IMR-90 (cell line): ENCODE results near the gene ALDOA. TPM values are rescaled to one million over a fixed set of nuclear protein-coding genes. Genes with fewer than 3 reads are reported as not detected.
A peak's percentile ranks its signal among the peaks of the same experiment; 100 is the strongest.

Experiments used
- ATAC-seq: fragments of 200-7000 bp; cut with Tn5 transposase; 2 replicates; pipeline ENCODE4 v1.9.1; 2020; ENCODE audit warnings: low read depth, mild to moderate bottlenecking, moderate library complexity
- BruUV-seq: library from RNA; stranded (reverse); fragments of 400-500 nt; replicated peaks from 2 replicates; lab custom pipeline; 2021; lab: Mats Ljungman, UMichigan
- CTCF ChIA-PET: fragments of 300-600 bp; formaldehyde crosslinking; extraction: SDS; loops from one replicate; lab custom pipeline; 2021; ENCODE audit warnings: antibody characterized with exemption; lab: Yijun Ruan, JAX
- POLR2A ChIA-PET: fragments of 300-600 bp; sonication (Branson Sonifier 250); formaldehyde crosslinking; loops from one replicate; lab custom pipeline; 2022; ENCODE audit warnings: antibody characterized with exemption; ENCODE audit not compliant: unreplicated experiment; lab: Charles Lee
- DNase-seq: peaks from one replicate; pipeline ENCODE4 v3.0.0; 2013
- H2AFZ ChIP-seq: replicated peaks from 2 replicates; pipeline ENCODE3; 2013; ENCODE audit warnings: low read length, mild to moderate bottlenecking; ENCODE audit not compliant: poor library complexity
- H2AK5ac ChIP-seq: 2 replicates; pipeline ENCODE4 v1.6.1; 2013; ENCODE audit warnings: low read depth, low read length, inconsistent platforms
- H2AK9ac ChIP-seq: replicated peaks from 2 replicates; pipeline ENCODE3; 2013; ENCODE audit warnings: mild to moderate bottlenecking, low read depth, low read length, moderate library complexity; ENCODE audit not compliant: poor library complexity
- H2BK120ac ChIP-seq: 2 replicates; pipeline ENCODE4 v1.6.1; 2013; ENCODE audit warnings: low read depth, low read length, inconsistent platforms
- H2BK15ac ChIP-seq: 3 replicates; pipeline ENCODE4 v1.6.1; 2013; ENCODE audit warnings: low read depth, low read length, inconsistent platforms
- H2BK20ac ChIP-seq: 2 replicates; pipeline ENCODE4 v1.6.1; 2013; ENCODE audit warnings: low read depth, mild to moderate bottlenecking, inconsistent platforms, low read length, moderate library complexity
- H2BK5ac ChIP-seq: 2 replicates; pipeline ENCODE4 v1.6.1; 2013; ENCODE audit warnings: mild to moderate bottlenecking, low read depth, low read length, inconsistent platforms; ENCODE audit not compliant: poor library complexity, severe bottlenecking
- H3K14ac ChIP-seq: replicated peaks from 2 replicates; pipeline ENCODE4 v1.6.1; 2013; ENCODE audit warnings: low read depth, low read length, inconsistent platforms
- H3K18ac ChIP-seq: 2 replicates; pipeline ENCODE4 v1.6.1; 2013; ENCODE audit warnings: low read depth, low read length, control low read depth
- H3K23ac ChIP-seq: 2 replicates; pipeline ENCODE4 v1.6.1; 2013; ENCODE audit warnings: low read depth, low read length, inconsistent platforms
- H3K27ac ChIP-seq: 2 replicates; pipeline ENCODE4 v1.5.1; 2013; ENCODE audit warnings: mild to moderate bottlenecking, control low read depth, low read length; ENCODE audit not compliant: insufficient read depth
- H3K27me3 ChIP-seq: 2 replicates; pipeline ENCODE4 v1.6.1; 2013; ENCODE audit warnings: low read length; ENCODE audit not compliant: control insufficient read depth, insufficient read depth
- H3K36me3 ChIP-seq: 2 replicates; pipeline ENCODE4 v1.6.1; 2013; ENCODE audit warnings: low read length, mixed read lengths; ENCODE audit not compliant: control insufficient read depth, insufficient read depth
- H3K4ac ChIP-seq: 2 replicates; pipeline ENCODE4 v1.6.1; 2013; ENCODE audit warnings: low read depth, low read length, inconsistent platforms
- H3K4me1 ChIP-seq: 2 replicates; pipeline ENCODE4 v1.6.1; 2013; ENCODE audit warnings: low read length, mixed read lengths; ENCODE audit not compliant: control insufficient read depth, insufficient read depth
- H3K4me2 ChIP-seq: 2 replicates; pipeline ENCODE4 v1.6.1; 2013; ENCODE audit warnings: low read depth, mild to moderate bottlenecking, control low read depth, low read length, moderate library complexity
- H3K4me3 ChIP-seq: 2 replicates; pipeline ENCODE4 v1.5.1; 2013; ENCODE audit warnings: low read depth, mild to moderate bottlenecking, control low read depth, low read length, moderate library complexity; ENCODE audit not compliant: insufficient read depth
- H3K56ac ChIP-seq: 2 replicates; pipeline ENCODE4 v1.6.1; 2013; ENCODE audit warnings: low read length, inconsistent platforms; ENCODE audit not compliant: insufficient read depth; ENCODE audit errors: extremely low read depth
- H3K79me1 ChIP-seq, 2 experiments: 2 replicates each; pipeline ENCODE4 v1.6.1; 2013; ENCODE audit warnings: low read length in 2 of 2, inconsistent platforms in 1 of 2, low read depth in 1 of 2
- H3K9ac ChIP-seq: 2 replicates; pipeline ENCODE4 v1.6.1; 2013; ENCODE audit warnings: low read depth, low read length, control low read depth
- H3K9me1 ChIP-seq: 2 replicates; pipeline ENCODE4 v1.6.1; 2013; ENCODE audit warnings: low read length, inconsistent platforms; ENCODE audit not compliant: insufficient read depth
- H3K9me3 ChIP-seq: 2 replicates; pipeline ENCODE4 v1.6.1; 2013; ENCODE audit warnings: low read length; ENCODE audit not compliant: control insufficient read depth, insufficient read depth
- H4K20me1 ChIP-seq: 2 replicates; pipeline ENCODE4 v1.6.1; 2013; ENCODE audit warnings: low read length, inconsistent platforms; ENCODE audit not compliant: insufficient read depth
- H4K5ac ChIP-seq: 2 replicates; pipeline ENCODE4 v1.6.1; 2013; ENCODE audit warnings: mild to moderate bottlenecking, low read depth, low read length, control low read depth
- H4K8ac ChIP-seq, 2 experiments: 2 replicates each; pipeline ENCODE4 v1.6.1; 2013; ENCODE audit warnings: low read depth in 2 of 2, low read length in 2 of 2, control low read depth in 1 of 2, inconsistent platforms in 1 of 2
- H4K91ac ChIP-seq: 2 replicates; pipeline ENCODE4 v1.6.1; 2013; ENCODE audit warnings: low read depth, low read length, inconsistent platforms; ENCODE audit not compliant: insufficient read depth
- BHLHE40 ChIP-seq: fragments of 150-350 bp; IDR thresholded peaks from 2 replicates; pipeline ENCODE4 v1.6.1; 2016; ENCODE audit warnings: mild to moderate bottlenecking, low read depth, low read length
- CHD1 ChIP-seq: IDR thresholded peaks from 2 replicates; pipeline ENCODE4 v1.6.1; 2012; ENCODE audit warnings: low read depth, low read length, improper control_type of control experiment
- ELK1 ChIP-seq: fragments of 150-350 bp; IDR thresholded peaks from 2 replicates; pipeline ENCODE4 v1.6.1; 2016; ENCODE audit warnings: low read depth, mild to moderate bottlenecking, low read length, moderate library complexity, borderline replicate concordance
- FOS ChIP-seq: fragments of 150-350 bp; IDR thresholded peaks from 2 replicates; pipeline ENCODE4 v1.6.1; 2016; ENCODE audit warnings: low read depth, low read length
- MAFK ChIP-seq: IDR thresholded peaks from 2 replicates; pipeline ENCODE4 v1.6.1; 2012; ENCODE audit warnings: low read depth, low read length, improper control_type of control experiment
- MAZ ChIP-seq: IDR thresholded peaks from 2 replicates; pipeline ENCODE4 v1.6.1; 2012; ENCODE audit warnings: low read depth, mild to moderate bottlenecking, low read length, improper control_type of control experiment, moderate library complexity, borderline replicate concordance
- POLR2A ChIP-seq: IDR thresholded peaks from 2 replicates; pipeline ENCODE4 v1.6.1; 2012; ENCODE audit warnings: mild to moderate bottlenecking, low read depth, low read length
- RAD21 ChIP-seq: IDR thresholded peaks from 2 replicates; pipeline ENCODE4 v1.6.1; 2012; ENCODE audit warnings: low read length, improper control_type of control experiment
- RFX5 ChIP-seq: IDR thresholded peaks from 2 replicates; pipeline ENCODE4 v1.8.0; 2012; ENCODE audit warnings: low read depth, mild to moderate bottlenecking, low read length, moderate library complexity
- SMC3 ChIP-seq: fragments of 150-350 bp; IDR thresholded peaks from 2 replicates; pipeline ENCODE4 v1.6.1; 2016; ENCODE audit warnings: low read depth, mild to moderate bottlenecking, antibody characterized with exemption, low read length, moderate library complexity
- USF2 ChIP-seq: fragments of 150-350 bp; IDR thresholded peaks from 2 replicates; pipeline ENCODE4 v1.6.1; 2017; ENCODE audit warnings: mild to moderate bottlenecking, antibody characterized with exemption, low read length, low read depth
- WGBS, 2 experiments: methylation state at CpG; one replicate each; pipeline versions ENCODE4 v1.1.5 to v1.1.7; 2013; ENCODE audit warnings: missing lambda C conversion rate in 2 of 2; ENCODE audit not compliant: insufficient read length in 1 of 2; ENCODE audit errors: extremely low coverage in 2 of 2; 5-methylcytosine and 5-hydroxymethylcytosine counted together
- dilution Hi-C: fragments of 300-500 bp; cut with HindIII; formaldehyde crosslinking; loops from one replicate; pipeline ENCODE4 v1.14.3; 2018; ENCODE audit warnings: low sequenced_read_pairs; ENCODE audit not compliant: unreplicated experiment
- in situ Hi-C: fragments of 300-500 bp; cut with MboI; formaldehyde crosslinking; loops from 3 replicates; pipeline ENCODE4 v1.14.3; 2019; ENCODE audit warnings: low sequenced_read_pairs, inconsistent platforms, mixed read lengths
- intact Hi-C: fragments of 100-400 bp; cut with micrococcal nuclease; formaldehyde crosslinking; loops from 2 replicates; pipeline ENCODE4 v1.10.0; 2022
- polyA plus RNA-seq, 3 experiments: library from polyadenylated mRNA; depleted of rRNA; stranded (reverse); fragments of >200 nt; gene quantifications; 2 replicates each; pipeline ENCODE4 v1.2.3, GENCODE V29; 2012; ENCODE audit warnings: low replicate concordance in 1 of 3
- total RNA-seq: library from RNA; depleted of rRNA; stranded (reverse); fragments of >200 nt; gene quantifications from 2 replicates; pipeline ENCODE4 v1.2.3, GENCODE V29; 2012

The ALDOA gene
- total and polyA plus RNA-seq, 2 of the 4 experiments (the other 2 are of a cell fraction) = 1,697 to 1,990 TPM

- Histone ChIP-seq H3K18ac (no peak overlapping the region), H3K4me3 (no peak overlapping the region), H3K14ac (no peak overlapping the region), H3K9ac (no peak overlapping the region), H3K79me1 (no peaks in the 10 kb centered on the region), H2AK5ac (no peak overlapping the region), H3K9me1 (no peaks in the 10 kb centered on the region), H3K4ac (no peak overlapping the region), H3K27me3 (peaks cover 63% of the 10 kb centered on the region), H3K4me1 (no peaks in the 10 kb centered on the region), H2BK15ac (no peak overlapping the region), H3K56ac (no peak overlapping the region), H4K20me1 (peaks cover 9% of the 10 kb centered on the region; the same call in 1 of the 2 replicates), H2BK120ac (no peak overlapping the region), H3K23ac (no peak overlapping the region), H2BK5ac (no peak overlapping the region), H3K36me3 (no peaks in the 10 kb centered on the region), H4K91ac (no peak overlapping the region), H2AK9ac (no peak overlapping the region), H4K8ac (no peak overlapping the region), H3K27ac (no peak overlapping the region), H3K9me3 (no peaks in the 10 kb centered on the region), H3K4me2 (no peak overlapping the region), H2AFZ (peak overlapping the region; percentile 32), H4K5ac (no peak overlapping the region), H2BK20ac (no peak overlapping the region)
- ChIA-PET CTCF (interaction anchor here (1.3 to 1.4 kb wide), 2 partner anchors 10 to 17 kb away, joined by 4 to 6 read pairs; no protein-coding TSS in a partner anchor), POLR2A (no interaction called here)
- dilution Hi-C loops (no loop called here), in situ Hi-C loops (no loop called here), intact Hi-C loops (no loop called here)
- no TSS peak for BruUV-seq
- DNase-seq (no peak), ATAC-seq (no peak)
- WGBS, 2 experiments = no CpG with 5 or more reads among the region's 11 CpGs
- TF ChIP-seq FOS = no peak
- TF ChIP-seq SMC3 = no peak
- no peak for TF ChIP-seq POLR2A
- no peak for TF ChIP-seq USF2
- no peak for TF ChIP-seq RFX5
- no peak for TF ChIP-seq MAZ
- no peak for TF ChIP-seq MAFK
- no peak for TF ChIP-seq CHD1
- TF ChIP-seq BHLHE40 = no peak
- TF ChIP-seq ELK1 = no peak
- no peak for TF ChIP-seq RAD21
Observed at GRCh38 chr16:30031477-30031918, 34.1 kb upstream of the ALDOA start.
